Measurements from ENCODE around the gene MICU2. TPM values are rescaled to one million over a fixed set of nuclear protein-coding genes. Genes with fewer than 3 reads are reported as not detected.

Gene MICU2
- total RNA-seq, 1 experiment from 2014 or later: 56.0 TPM

GRCh38 chr13:21528616-21529015 lies 75.4 kb downstream of the MICU2 start:
- H3K27me3 ChIP-seq (replicated peaks; ENCODE audit: insufficient read depth, low read depth, low read length, poor library complexity): no peaks in the 10 kb centered on the region
- no peaks in the 10 kb centered on the region for H3K9me3 ChIP-seq (ENCODE audit: low read depth, low read length, poor library complexity, severe bottlenecking)
- no peaks in the 10 kb centered on the region for H3K36me3 ChIP-seq (ENCODE audit: insufficient read depth, low read length, poor library complexity, severe bottlenecking)
- no peak overlapping the region for H3K4me3 ChIP-seq (ENCODE audit: low read depth, low read length, poor library complexity, severe bottlenecking)
- H3K27ac ChIP-seq (ENCODE audit: low read depth, low read length, poor library complexity, severe bottlenecking): no peak overlapping the region
- peak; percentile 40 for DNase-seq (ENCODE audit: low spot score)
- POLR2A ChIA-PET (ENCODE audit: low non-redundant PET): no interaction called here
- H3K4me1 ChIP-seq (ENCODE audit: insufficient read depth, low read length, poor library complexity, severe bottlenecking): peaks cover 6% of the 10 kb centered on the region
- BruUV-seq (replicated peaks): no TSS peak
- intact Hi-C loops (cut with micrococcal nuclease; ENCODE audit: unreplicated experiment): no loop called here
- CTCF ChIA-PET: no interaction called here
- TF ChIP-seq, protein P1, sequence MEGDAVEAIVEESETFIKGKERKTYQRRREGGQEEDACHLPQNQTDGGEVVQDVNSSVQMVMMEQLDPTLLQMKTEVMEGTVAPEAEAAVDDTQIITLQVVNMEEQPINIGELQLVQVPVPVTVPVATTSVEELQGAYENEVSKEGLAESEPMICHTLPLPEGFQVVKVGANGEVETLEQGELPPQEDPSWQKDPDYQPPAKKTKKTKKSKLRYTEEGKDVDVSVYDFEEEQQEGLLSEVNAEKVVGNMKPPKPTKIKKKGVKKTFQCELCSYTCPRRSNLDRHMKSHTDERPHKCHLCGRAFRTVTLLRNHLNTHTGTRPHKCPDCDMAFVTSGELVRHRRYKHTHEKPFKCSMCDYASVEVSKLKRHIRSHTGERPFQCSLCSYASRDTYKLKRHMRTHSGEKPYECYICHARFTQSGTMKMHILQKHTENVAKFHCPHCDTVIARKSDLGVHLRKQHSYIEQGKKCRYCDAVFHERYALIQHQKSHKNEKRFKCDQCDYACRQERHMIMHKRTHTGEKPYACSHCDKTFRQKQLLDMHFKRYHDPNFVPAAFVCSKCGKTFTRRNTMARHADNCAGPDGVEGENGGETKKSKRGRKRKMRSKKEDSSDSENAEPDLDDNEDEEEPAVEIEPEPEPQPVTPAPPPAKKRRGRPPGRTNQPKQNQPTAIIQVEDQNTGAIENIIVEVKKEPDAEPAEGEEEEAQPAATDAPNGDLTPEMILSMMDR (conservative IDR thresholded peaks at IDR 0.05; ENCODE audit: low read depth, low read length): no peak
- TF ChIP-seq EZH2 (IDR thresholded peaks at IDR 0.05; ENCODE audit: borderline replicate concordance, low read depth, low read length, poor library complexity, severe bottlenecking): no peak

GRCh38 chr13:21526707-21527540 lies 77.0 kb downstream of the MICU2 start:
- TF ChIP-seq EZH2 (IDR thresholded peaks at IDR 0.05; ENCODE audit: borderline replicate concordance, low read depth, low read length, poor library complexity, severe bottlenecking): no peak
- TF ChIP-seq, protein P1 (conservative IDR thresholded peaks at IDR 0.05; ENCODE audit: low read depth, low read length): no peak
- POLR2A ChIA-PET (ENCODE audit: low non-redundant PET): no interaction called here
- Histone ChIP-seq H3K4me1 (ENCODE audit: insufficient read depth, low read length, poor library complexity, severe bottlenecking) (peaks cover 12% of the 10 kb centered on the region), H3K9me3 (ENCODE audit: low read depth, low read length, poor library complexity, severe bottlenecking) (no peaks in the 10 kb centered on the region), H3K27me3 (replicated peaks; ENCODE audit: insufficient read depth, low read depth, low read length, poor library complexity) (no peaks in the 10 kb centered on the region), H3K27ac (ENCODE audit: low read depth, low read length, poor library complexity, severe bottlenecking) (no peak overlapping the region), H3K4me3 (ENCODE audit: low read depth, low read length, poor library complexity, severe bottlenecking) (no peak overlapping the region), H3K36me3 (ENCODE audit: insufficient read depth, low read length, poor library complexity, severe bottlenecking) (no peaks in the 10 kb centered on the region)
- BruUV-seq (replicated peaks): no TSS peak
- intact Hi-C loops (cut with micrococcal nuclease; ENCODE audit: unreplicated experiment): no loop called here
- CTCF ChIA-PET: no interaction called here
- no peak for DNase-seq (ENCODE audit: low spot score)

- POLR2A ChIA-PET (ENCODE audit: low non-redundant PET): no interaction called here
- peaks cover 9% of the 10 kb centered on the region for H3K4me1 ChIP-seq (ENCODE audit: insufficient read depth, low read length, poor library complexity, severe bottlenecking)
- no TSS peak for BruUV-seq (replicated peaks)
- DNase-seq (ENCODE audit: low spot score): no peak
- intact Hi-C loops (cut with micrococcal nuclease; ENCODE audit: unreplicated experiment): no loop called here
- CTCF ChIA-PET: no interaction called here
- H3K36me3 ChIP-seq (ENCODE audit: insufficient read depth, low read length, poor library complexity, severe bottlenecking): no peaks in the 10 kb centered on the region
- H3K9me3 ChIP-seq (ENCODE audit: low read depth, low read length, poor library complexity, severe bottlenecking): no peaks in the 10 kb centered on the region
- no peak overlapping the region for H3K4me3 ChIP-seq (ENCODE audit: low read depth, low read length, poor library complexity, severe bottlenecking)
- no peaks in the 10 kb centered on the region for H3K27me3 ChIP-seq (replicated peaks; ENCODE audit: insufficient read depth, low read depth, low read length, poor library complexity)
- H3K27ac ChIP-seq (ENCODE audit: low read depth, low read length, poor library complexity, severe bottlenecking): no peak overlapping the region
- TF ChIP-seq, protein P1 (conservative IDR thresholded peaks at IDR 0.05; ENCODE audit: low read depth, low read length): no peak
- no peak for TF ChIP-seq EZH2 (IDR thresholded peaks at IDR 0.05; ENCODE audit: borderline replicate concordance, low read depth, low read length, poor library complexity, severe bottlenecking)
Observed at GRCh38 chr13:21522847-21523246, 81.1 kb downstream of the MICU2 start.

All from A673 (cell line).